ENCODE measurements around the gene CRY2.

- TF ChIP-seq POLR2A (IDR thresholded peaks at IDR 0.05) (peak; percentile 69 to 80 (median 70)), CTCF (IDR thresholded peaks at IDR 0.05) (peak in 1 of 7 experiments; percentile 13)
These were observed 58.9 kb downstream of the CRY2 start for GRCh38 chr11:45906096-45906682.
